Measurements from ENCODE around the gene VTI1A. TPM values are rescaled to one million over a fixed set of nuclear protein-coding genes. Genes with fewer than 3 reads are reported as not detected.

Gene VTI1A
- total RNA-seq, 3 donors from 2014 or later (not counting 1 experiment from before 2014, with no cell fraction given): 62.6 to 77.6 (median 68.2) TPM

DNA sequence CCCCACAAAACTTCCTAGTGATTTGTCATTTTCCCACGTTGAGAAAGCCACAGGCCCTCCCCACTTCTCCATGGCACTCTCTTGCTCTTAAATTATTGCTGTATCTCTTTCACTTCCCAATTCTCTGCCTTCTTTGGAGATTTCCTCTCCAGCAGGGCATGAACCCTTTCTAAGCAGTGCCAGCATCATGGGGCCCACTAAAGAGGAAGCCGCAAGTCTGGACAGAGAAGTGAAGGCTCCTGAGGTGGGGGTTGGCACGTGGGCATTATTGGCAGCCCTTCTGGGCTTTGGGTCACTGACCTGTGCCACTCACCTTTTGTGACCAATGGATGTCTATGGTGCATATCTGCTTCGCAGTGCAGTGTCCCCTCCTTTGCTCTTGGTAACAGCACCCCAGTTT is 405.3 kb downstream of the VTI1A start:
- DNase-seq: no peak
- peaks cover 5% of the 10 kb centered on the region for H3K36me3 Mint-ChIP-seq
- Histone ChIP-seq H3K9me3 (ENCODE audit: control insufficient read depth, insufficient read depth, low read length) (peaks cover 2% of the 10 kb centered on the region), H3K36me3 (ENCODE audit: control insufficient read depth, insufficient read depth, low read length) (no peaks in the 10 kb centered on the region), H3K4me3 (ENCODE audit: low read length) (no peak overlapping the region), H3K27me3 (ENCODE audit: control insufficient read depth, insufficient read depth, low read length) (no peaks in the 10 kb centered on the region), H3K27ac (ENCODE audit: low read length) (no peak overlapping the region), H3K4me1 (ENCODE audit: control insufficient read depth, insufficient read depth, low read length) (peaks cover 2% of the 10 kb centered on the region)
- TF ChIP-seq, protein P1, sequence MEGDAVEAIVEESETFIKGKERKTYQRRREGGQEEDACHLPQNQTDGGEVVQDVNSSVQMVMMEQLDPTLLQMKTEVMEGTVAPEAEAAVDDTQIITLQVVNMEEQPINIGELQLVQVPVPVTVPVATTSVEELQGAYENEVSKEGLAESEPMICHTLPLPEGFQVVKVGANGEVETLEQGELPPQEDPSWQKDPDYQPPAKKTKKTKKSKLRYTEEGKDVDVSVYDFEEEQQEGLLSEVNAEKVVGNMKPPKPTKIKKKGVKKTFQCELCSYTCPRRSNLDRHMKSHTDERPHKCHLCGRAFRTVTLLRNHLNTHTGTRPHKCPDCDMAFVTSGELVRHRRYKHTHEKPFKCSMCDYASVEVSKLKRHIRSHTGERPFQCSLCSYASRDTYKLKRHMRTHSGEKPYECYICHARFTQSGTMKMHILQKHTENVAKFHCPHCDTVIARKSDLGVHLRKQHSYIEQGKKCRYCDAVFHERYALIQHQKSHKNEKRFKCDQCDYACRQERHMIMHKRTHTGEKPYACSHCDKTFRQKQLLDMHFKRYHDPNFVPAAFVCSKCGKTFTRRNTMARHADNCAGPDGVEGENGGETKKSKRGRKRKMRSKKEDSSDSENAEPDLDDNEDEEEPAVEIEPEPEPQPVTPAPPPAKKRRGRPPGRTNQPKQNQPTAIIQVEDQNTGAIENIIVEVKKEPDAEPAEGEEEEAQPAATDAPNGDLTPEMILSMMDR (IDR thresholded peaks at IDR 0.05): no peak
- peak in 2 of 3 donors; percentile 30 to 36 for ATAC-seq
- intact Hi-C loops (cut with micrococcal nuclease): no loop called here
- no peaks in the 10 kb centered on the region for H3K4me1 Mint-ChIP-seq
- H3K27ac Mint-ChIP-seq: no peak overlapping the region
- no peaks in the 10 kb centered on the region for H3K27me3 Mint-ChIP-seq (ENCODE audit: low read depth in 2 of 2)
- H3K4me3 Mint-ChIP-seq: no peak overlapping the region
- H3K9me3 Mint-ChIP-seq: peaks cover 2 to 5% of the 10 kb centered on the region in 2 donors
- 43% methylated on average over 4 of the region's 4 CpGs for WGBS (ENCODE audit: insufficient coverage)

DNA sequence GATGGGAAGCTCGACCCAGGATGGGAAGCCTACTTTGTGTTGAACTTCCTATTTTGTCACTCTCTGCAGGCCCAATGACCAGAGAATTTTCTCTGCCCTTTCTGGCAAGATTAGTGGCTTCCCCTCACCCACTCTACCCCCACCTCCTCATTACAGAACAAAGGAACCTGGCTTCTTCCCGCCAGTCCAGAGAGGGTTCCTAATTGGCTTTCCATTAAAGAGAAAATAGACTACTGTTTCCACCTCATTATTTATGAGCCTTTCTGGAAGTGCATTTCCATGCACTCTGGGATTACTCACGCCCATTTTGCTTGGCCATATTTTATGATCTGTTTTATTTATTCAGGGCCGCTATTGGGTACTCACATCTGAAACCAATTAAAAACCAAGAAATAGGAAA is 408.1 kb downstream of the VTI1A start:
- Mint-ChIP-seq H3K27me3 (ENCODE audit: low read depth in 2 of 2) (no peaks in the 10 kb centered on the region), H3K4me1 (no peaks in the 10 kb centered on the region), H3K27ac (no peak overlapping the region), H3K36me3 (no peaks in the 10 kb centered on the region), H3K4me3 (no peak overlapping the region), H3K9me3 (peaks cover 4 to 5% of the 10 kb centered on the region in 2 donors)
- no peak for DNase-seq
- H3K27me3 ChIP-seq (ENCODE audit: control insufficient read depth, insufficient read depth, low read length): no peaks in the 10 kb centered on the region
- H3K4me1 ChIP-seq (ENCODE audit: control insufficient read depth, insufficient read depth, low read length): peaks cover 2% of the 10 kb centered on the region
- H3K27ac ChIP-seq (ENCODE audit: low read length): no peak overlapping the region
- H3K9me3 ChIP-seq (ENCODE audit: control insufficient read depth, insufficient read depth, low read length): no peaks in the 10 kb centered on the region
- H3K36me3 ChIP-seq (ENCODE audit: control insufficient read depth, insufficient read depth, low read length): no peaks in the 10 kb centered on the region
- WGBS (ENCODE audit: insufficient coverage): 88% methylated on average over 4 of the region's 4 CpGs
- ATAC-seq: no peak
- intact Hi-C loops (cut with micrococcal nuclease): no loop called here
- TF ChIP-seq, protein P1 (IDR thresholded peaks at IDR 0.05): no peak
- no peak overlapping the region for H3K4me3 ChIP-seq (ENCODE audit: low read length)

- Histone ChIP-seq H3K36me3 (ENCODE audit: control insufficient read depth, insufficient read depth, low read length) (no peaks in the 10 kb centered on the region), H3K27ac (ENCODE audit: low read length) (no peak overlapping the region), H3K4me3 (ENCODE audit: low read length) (no peak overlapping the region), H3K9me3 (ENCODE audit: control insufficient read depth, insufficient read depth, low read length) (no peaks in the 10 kb centered on the region), H3K27me3 (ENCODE audit: control insufficient read depth, insufficient read depth, low read length) (no peaks in the 10 kb centered on the region), H3K4me1 (ENCODE audit: control insufficient read depth, insufficient read depth, low read length) (peaks cover 2% of the 10 kb centered on the region)
- Mint-ChIP-seq H3K27me3 (ENCODE audit: low read depth in 2 of 2) (no peaks in the 10 kb centered on the region), H3K9me3 (peaks cover 4 to 5% of the 10 kb centered on the region in 2 donors), H3K4me1 (no peaks in the 10 kb centered on the region), H3K4me3 (no peak overlapping the region), H3K27ac (no peak overlapping the region), H3K36me3 (no peaks in the 10 kb centered on the region)
- TF ChIP-seq, protein P1 (IDR thresholded peaks at IDR 0.05): no peak
- no peak for ATAC-seq
- intact Hi-C loops (cut with micrococcal nuclease): no loop called here
- DNase-seq: no peak
- 87% methylated on average over 5 of the region's 5 CpGs for WGBS (ENCODE audit: insufficient coverage)
These were observed 410.5 kb downstream of the VTI1A start for GRCh38 chr10:112857493-112857892.

DNA sequence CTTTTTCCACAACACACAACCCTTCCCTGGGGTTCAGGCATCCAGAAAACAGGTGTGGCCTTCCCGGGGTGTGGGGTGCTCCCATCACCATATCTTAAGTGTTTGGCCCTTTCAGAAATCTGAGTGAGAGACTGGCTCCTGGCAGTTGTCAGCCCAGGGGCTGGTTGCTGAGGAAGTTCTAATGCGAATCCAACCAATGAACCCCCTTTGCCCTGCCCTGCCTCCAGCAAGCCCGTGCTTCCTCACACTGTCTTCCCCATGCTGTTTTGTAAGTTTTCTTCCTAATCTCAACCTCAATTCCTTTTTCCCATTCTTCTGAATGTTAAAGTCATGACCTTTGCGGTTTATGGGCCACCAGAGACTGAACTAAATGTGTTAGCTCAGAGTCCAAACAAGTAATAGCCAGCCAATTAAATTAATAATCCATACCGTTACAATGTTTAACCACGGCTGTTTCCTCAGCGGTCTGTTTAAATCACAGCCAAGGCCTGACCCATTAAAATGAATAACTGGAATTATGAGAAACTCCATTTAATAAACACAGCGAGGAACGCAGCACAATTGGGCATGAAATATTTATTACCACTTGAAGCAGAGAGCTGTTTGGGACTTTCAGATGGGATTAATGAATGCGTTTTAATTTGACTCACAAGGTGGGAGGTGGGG is 412.1 kb downstream of the VTI1A start:
- Histone ChIP-seq H3K27ac (ENCODE audit: low read length) (no peak overlapping the region), H3K27me3 (ENCODE audit: control insufficient read depth, insufficient read depth, low read length) (no peaks in the 10 kb centered on the region), H3K9me3 (ENCODE audit: control insufficient read depth, insufficient read depth, low read length) (peaks cover 2% of the 10 kb centered on the region), H3K4me1 (ENCODE audit: control insufficient read depth, insufficient read depth, low read length) (peaks cover 2% of the 10 kb centered on the region), H3K36me3 (ENCODE audit: control insufficient read depth, insufficient read depth, low read length) (no peaks in the 10 kb centered on the region), H3K4me3 (ENCODE audit: low read length) (no peak overlapping the region)
- no peak overlapping the region for H3K4me3 Mint-ChIP-seq
- H3K36me3 Mint-ChIP-seq: no peaks in the 10 kb centered on the region
- peaks cover 4 to 7% of the 10 kb centered on the region in 2 donors for H3K9me3 Mint-ChIP-seq
- no peaks in the 10 kb centered on the region for H3K4me1 Mint-ChIP-seq
- TF ChIP-seq, protein P1 (IDR thresholded peaks at IDR 0.05): no peak
- whole genome bisulfite sequencing (ENCODE audit: insufficient coverage): 81% methylated on average over 10 of the region's 10 CpGs
- no peaks in the 10 kb centered on the region for H3K27me3 Mint-ChIP-seq (ENCODE audit: low read depth in 2 of 2)
- intact Hi-C loops (cut with micrococcal nuclease): no loop called here
- ATAC-seq (no peak), DNase-seq (no peak)
- no peak overlapping the region for H3K27ac Mint-ChIP-seq
